Testis (tissue), 3 donors: ENCODE data around the gene CACTIN. TPM values are rescaled to one million over a fixed set of nuclear protein-coding genes. Genes with fewer than 3 reads are reported as not detected.
"Not testable (repeated sequence)": the region's sequence is repeated elsewhere in the genome, so short reads cannot be mapped to it uniquely, and the experiment has no call there.

Source experiments
- DNase-seq: peaks from one replicate; pipeline ENCODE4 v3.0.0-alpha.2; 2019
- H3K27ac ChIP-seq, 2 donors: fragments of 200-600 bp; sonication (generic); one replicate each; pipeline ENCODE4 v1.5.1; 2019
- H3K27me3 ChIP-seq: fragments of 200-600 bp; sonication (generic); one replicate; pipeline ENCODE4 v1.5.1; 2019
- H3K36me3 ChIP-seq: fragments of 200-600 bp; sonication (generic); one replicate; pipeline ENCODE4 v1.5.1; 2017; ENCODE audit warnings: low read depth; ENCODE audit errors: missing control alignments
- H3K4me1 ChIP-seq: fragments of 200-600 bp; sonication (generic); one replicate; pipeline ENCODE4 v1.5.1; 2019
- H3K4me3 ChIP-seq, 2 donors: fragments of 200-600 bp; sonication (generic); one replicate each; pipeline ENCODE4 v1.5.1; 2017 to 2019
- H3K9me3 ChIP-seq: fragments of 200-600 bp; sonication (generic); one replicate; pipeline ENCODE4 v1.5.1; 2017
- CTCF ChIP-seq, 3 experiments: fragments of 450-650 bp in 2 of 3; fragments of 200-600 bp in 1 of 3; sonication (generic) in 1 of 3; IDR thresholded peaks; one replicate each; pipeline ENCODE4 v1.5.1; 2016 to 2019; ENCODE audit warnings: antibody characterized with exemption in 3 of 3, mild to moderate bottlenecking in 2 of 3, moderate library complexity in 1 of 3
- POLR2A ChIP-seq: fragments of 450-650 bp; IDR thresholded peaks from one replicate; pipeline ENCODE4 v1.6.1; 2017; ENCODE audit warnings: antibody characterized with exemption, mild to moderate bottlenecking, moderate library complexity
- WGBS, 2 donors: methylation state at CpG; one replicate each; pipeline ENCODE4 v1.1.5; 2018; 5-methylcytosine and 5-hydroxymethylcytosine counted together
- intact Hi-C: fragments of 100-400 bp; cut with DNase I; formaldehyde crosslinking; loops from one replicate; pipeline ENCODE4 v1.15.1; 2023; ENCODE audit warnings: low total_unique reads
- polyA plus RNA-seq: library from polyadenylated mRNA; stranded (reverse); fragments of 350-450 nt; fragmentation: Illumina TruSeq; extraction: RNeasy Lipid Tissue Mini Kit (QIAGEN cat#74804); gene quantifications from one replicate; pipeline ENCODE4 v1.2.3, GENCODE V29; 2014; ENCODE audit warnings: low read depth, low replicate concordance; ENCODE audit not compliant: insufficient read depth
- total RNA-seq, 2 donors: library from RNA; depleted of rRNA; stranded (reverse); fragments of >200 nt; gene quantifications; one replicate each; pipeline ENCODE4 v1.2.3, GENCODE V29; 2016

The CACTIN gene
- total and polyA plus RNA-seq, 3 donors from 2014 or later, result 26.9 to 57.5 (median 52.8) TPM

GRCh38 chr19:3649888-3650287, 23.3 kb upstream of the CACTIN start:
- Histone ChIP-seq H3K27ac (no peak overlapping the region), H3K4me1 (peaks cover 8% of the 10 kb centered on the region), H3K9me3 (no peaks in the 10 kb centered on the region), H3K4me3 (no peak overlapping the region), H3K36me3 (no peaks in the 10 kb centered on the region), H3K27me3 (no peaks in the 10 kb centered on the region)
- WGBS, 2 donors, result 82 to 95% methylated on average over 3 to 16 of the region's 16 CpGs
- no peak for DNase-seq
- intact Hi-C loops, result no loop called here
- TF ChIP-seq CTCF (IDR thresholded peaks at IDR 0.05), result no peak

GRCh38 chr19:3648037-3648905, 21.7 kb upstream of the CACTIN start:
- no peak overlapping the region for H3K4me3 ChIP-seq
- no peaks in the 10 kb centered on the region for H3K36me3 ChIP-seq
- no peak overlapping the region for H3K27ac ChIP-seq
- no peaks in the 10 kb centered on the region for H3K27me3 ChIP-seq
- no peak for TF ChIP-seq CTCF (IDR thresholded peaks at IDR 0.05)
- TF ChIP-seq POLR2A, result no peak
- H3K4me1 ChIP-seq, result peaks cover 8% of the 10 kb centered on the region
- 93 to 98% methylated on average over 7 to 29 of the region's 33 CpGs for WGBS, 2 donors
- no peak for DNase-seq
- intact Hi-C loops, result no loop called here
- H3K9me3 ChIP-seq, result no peaks in the 10 kb centered on the region

- H3K27me3 ChIP-seq, H3K4me1 ChIP-seq, H3K36me3 ChIP-seq, H3K27ac ChIP-seq, intact Hi-C loops, H3K4me3 ChIP-seq, H3K9me3 ChIP-seq, DNase-seq: not testable (repeated sequence)
- 89 to 96% methylated on average over 4 to 5 of the region's 5 CpGs for WGBS, 2 donors
Measured at GRCh38 chr19:3647102-3647501, 20.5 kb upstream of the CACTIN start.

- intact Hi-C loops, result no loop called here
- DNase-seq, result no peak
- no peak overlapping the region for H3K4me3 ChIP-seq
- H3K4me1 ChIP-seq, result peaks cover 8% of the 10 kb centered on the region
- no peak overlapping the region for H3K27ac ChIP-seq
- H3K9me3 ChIP-seq, result no peaks in the 10 kb centered on the region
- no peaks in the 10 kb centered on the region for H3K27me3 ChIP-seq
- WGBS, 2 donors, result 77 to 82% methylated on average over 18 to 23 of the region's 23 CpGs
- TF ChIP-seq POLR2A (no peak), CTCF (IDR thresholded peaks at IDR 0.05) (no peak)
- no peaks in the 10 kb centered on the region for H3K36me3 ChIP-seq
Measured at GRCh38 chr19:3646336-3647092, 19.9 kb upstream of the CACTIN start.

GRCh38 chr19:3645726-3646125, 19.1 kb upstream of the CACTIN start:
- Histone ChIP-seq H3K9me3 (no peaks in the 10 kb centered on the region), H3K4me1 (peaks cover 8% of the 10 kb centered on the region), H3K27me3 (no peaks in the 10 kb centered on the region), H3K36me3 (no peaks in the 10 kb centered on the region), H3K4me3 (no peak overlapping the region), H3K27ac (no peak overlapping the region)
- 88 to 94% methylated on average over 11 to 21 of the region's 21 CpGs for WGBS, 2 donors
- intact Hi-C loops, result no loop called here
- TF ChIP-seq POLR2A, result no peak
- no peak for TF ChIP-seq CTCF (IDR thresholded peaks at IDR 0.05)
- no peak for DNase-seq
